Measurements from ENCODE around the gene PRSS22.

Gene PRSS22

DNA sequence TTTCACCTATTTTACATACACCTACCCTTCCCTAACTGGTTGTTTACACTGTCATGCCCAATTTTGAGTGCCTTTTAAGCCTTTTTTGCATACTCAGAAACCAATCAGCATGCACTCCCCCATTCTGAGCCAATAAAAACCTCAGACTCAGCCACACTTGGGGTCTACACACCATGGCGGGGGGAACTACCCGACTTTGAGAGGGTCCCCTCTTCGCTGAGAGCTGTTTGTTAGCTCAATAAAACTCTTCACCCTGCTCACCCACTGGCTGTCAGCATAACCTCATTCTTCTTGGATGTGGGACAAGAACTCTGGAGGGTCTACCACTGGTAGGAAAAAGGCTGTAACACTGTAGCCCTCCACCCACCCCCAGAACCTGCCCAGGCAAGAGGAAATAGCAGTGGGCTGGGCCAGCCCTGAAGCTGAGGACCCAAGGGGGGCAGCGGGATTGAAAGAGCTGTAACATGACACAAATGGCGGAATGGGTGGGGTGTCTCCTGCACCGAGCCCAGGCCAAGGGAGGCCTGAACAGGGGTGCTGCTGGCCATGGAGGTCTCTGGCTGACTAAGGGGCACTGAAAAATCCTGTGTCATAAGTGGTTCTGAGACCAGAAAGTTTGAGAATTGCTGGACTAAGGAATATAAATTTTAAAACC, 22.0 kb upstream of the PRSS22 start:
- Histone ChIP-seq H3K4me1 (ENCODE audit: insufficient read depth, low read length) (peaks cover 27% of the 10 kb centered on the region), H2AFZ (ENCODE audit: low read depth, low read length) (no peak overlapping the region), H3K27me3 (ENCODE audit: insufficient read depth, low read length, poor library complexity) (no peaks in the 10 kb centered on the region), H3K79me2 (ENCODE audit: insufficient read depth, low read length) (peaks cover 14% of the 10 kb centered on the region), H3K27ac (ENCODE audit: low read length) (no peak overlapping the region), H3K4me2 (ENCODE audit: insufficient read depth, low read length) (no peak overlapping the region), H3K9me3 (ENCODE audit: insufficient read depth, low read length, severe bottlenecking) (peaks cover 10% of the 10 kb centered on the region), H3K9ac (ENCODE audit: low read depth, low read length) (no peak overlapping the region), H3K4me3 (ENCODE audit: low read depth in 1 of 2, low read length in 2 of 2) (no peak overlapping the region), H4K20me1 (ENCODE audit: insufficient read depth, low read length) (no peaks in the 10 kb centered on the region), H3K36me3 (ENCODE audit: insufficient read depth, low read length) (no peaks in the 10 kb centered on the region; the same call in 1 of the 2 replicates)
- DNase-seq, result no peak
- TF ChIP-seq EZH2 (IDR thresholded peaks at IDR 0.05; ENCODE audit: borderline replicate concordance, low read depth, low read length, severe bottlenecking) (no peak), CTCF (IDR thresholded peaks at IDR 0.05; ENCODE audit: borderline replicate concordance, extremely low read depth, low read length, poor library complexity, severe bottlenecking) (no peak)
- ATAC-seq (ENCODE audit: insufficient read depth, low read depth), result no peak

- no peaks in the 10 kb centered on the region for H3K36me3 ChIP-seq (ENCODE audit: insufficient read depth, low read length)
- peak; percentile 99 for ATAC-seq (ENCODE audit: insufficient read depth, low read depth)
- H3K9ac ChIP-seq (ENCODE audit: low read depth, low read length), result peak overlapping the region; percentile 30; the same call in 1 of the 2 replicates
- no peaks in the 10 kb centered on the region for H3K79me2 ChIP-seq (ENCODE audit: insufficient read depth, low read length)
- peaks cover 11% of the 10 kb centered on the region for H3K4me1 ChIP-seq (ENCODE audit: insufficient read depth, low read length)
- no peak overlapping the region for H3K4me3 ChIP-seq (ENCODE audit: low read depth in 1 of 2, low read length in 2 of 2)
- peaks cover 3% of the 10 kb centered on the region for H3K9me3 ChIP-seq (ENCODE audit: insufficient read depth, low read length, severe bottlenecking)
- no peaks in the 10 kb centered on the region for H4K20me1 ChIP-seq (ENCODE audit: insufficient read depth, low read length)
- TF ChIP-seq CTCF (IDR thresholded peaks at IDR 0.05; ENCODE audit: borderline replicate concordance, extremely low read depth, low read length, poor library complexity, severe bottlenecking), result peak; percentile 85
- no peak for TF ChIP-seq EZH2 (IDR thresholded peaks at IDR 0.05; ENCODE audit: borderline replicate concordance, low read depth, low read length, severe bottlenecking)
- no peaks in the 10 kb centered on the region for H3K27me3 ChIP-seq (ENCODE audit: insufficient read depth, low read length, poor library complexity)
- no peak overlapping the region for H3K27ac ChIP-seq (ENCODE audit: low read length)
- peak overlapping the region; percentile 49 for H3K4me2 ChIP-seq (ENCODE audit: insufficient read depth, low read length)
- DNase-seq, result peak; percentile 71
- peak overlapping the region; percentile 66 for H2AFZ ChIP-seq (ENCODE audit: low read depth, low read length)
These were observed 17.0 kb upstream of the PRSS22 start for GRCh38 chr16:2874912-2875362.

- no peaks in the 10 kb centered on the region for H4K20me1 ChIP-seq (ENCODE audit: insufficient read depth, low read length)
- no peaks in the 10 kb centered on the region for H3K79me2 ChIP-seq (ENCODE audit: insufficient read depth, low read length)
- H3K4me3 ChIP-seq (ENCODE audit: low read depth in 1 of 2, low read length in 2 of 2), result no peak overlapping the region
- H3K4me2 ChIP-seq (ENCODE audit: insufficient read depth, low read length), result peak overlapping the region; percentile 49
- H3K9me3 ChIP-seq (ENCODE audit: insufficient read depth, low read length, severe bottlenecking), result no peaks in the 10 kb centered on the region
- no peaks in the 10 kb centered on the region for H3K36me3 ChIP-seq (ENCODE audit: insufficient read depth, low read length)
- peaks cover 11% of the 10 kb centered on the region for H3K4me1 ChIP-seq (ENCODE audit: insufficient read depth, low read length)
- no peak for TF ChIP-seq EZH2 (IDR thresholded peaks at IDR 0.05; ENCODE audit: borderline replicate concordance, low read depth, low read length, severe bottlenecking)
- no peak for TF ChIP-seq CTCF (IDR thresholded peaks at IDR 0.05; ENCODE audit: borderline replicate concordance, extremely low read depth, low read length, poor library complexity, severe bottlenecking)
- H3K27ac ChIP-seq (ENCODE audit: low read length), result no peak overlapping the region
- H3K27me3 ChIP-seq (ENCODE audit: insufficient read depth, low read length, poor library complexity), result no peaks in the 10 kb centered on the region
- peak overlapping the region; percentile 30; the same call in 1 of the 2 replicates for H3K9ac ChIP-seq (ENCODE audit: low read depth, low read length)
- peak overlapping the region; percentile 66 for H2AFZ ChIP-seq (ENCODE audit: low read depth, low read length)
- ATAC-seq (ENCODE audit: insufficient read depth, low read depth) (no peak), DNase-seq (no peak)
These were observed 16.3 kb upstream of the PRSS22 start for GRCh38 chr16:2874032-2874911.

Data from DND-41 (cell line).